ENCODE results near the gene LYL1. TPM values are rescaled to one million over a fixed set of nuclear protein-coding genes. Genes with fewer than 3 reads are reported as not detected.

Gene LYL1
- total and polyA plus RNA-seq, 2 of the 13 experiments (the other 11 are each of a cell fraction or from before 2014, with no cell fraction given), result 0.75 to 0.92 TPM

GRCh38 chr19:13051557-13052165 lies 51.0 kb downstream of the LYL1 start (continued):
- no peak for TF ChIP-seq MAFK (conservative IDR thresholded peaks at IDR 0.05 in 1 of 2, IDR thresholded peaks at IDR 0.05 in 1 of 2; ENCODE audit: low read length in 2 of 2)
- no peak for TF ChIP-seq ZBTB42 (CRISPR knock-in tag; IDR thresholded peaks at IDR 0.05)
- no peak for TF ChIP-seq MATR3 (CRISPR knock-in tag; IDR thresholded peaks at IDR 0.05)
- TF ChIP-seq MBD4 (IDR thresholded peaks at IDR 0.05; ENCODE audit: borderline replicate concordance, low read length), result no peak
- 0 out of 2 replicates have a peak, but pooled peaks have one; percentile 26 for TF ChIP-seq JUND (CRISPR knock-in tag; IDR thresholded peaks at IDR 0.05)
- TF ChIP-seq HOXA3 (CRISPR knock-in tag; IDR thresholded peaks at IDR 0.05), result peak; percentile 73
- no peak for TF ChIP-seq ZNF333 (CRISPR knock-in tag; IDR thresholded peaks at IDR 0.05; ENCODE audit: borderline replicate concordance)
- TF ChIP-seq SP5 (CRISPR knock-in tag; IDR thresholded peaks at IDR 0.05; ENCODE audit: borderline replicate concordance, low read depth), result peak; percentile 90
- peak; percentile 45; the same call in 1 of the 2 replicates for TF ChIP-seq CSRNP1 (CRISPR knock-in tag; IDR thresholded peaks at IDR 0.05)
- no peak for TF ChIP-seq RAD51 (IDR thresholded peaks at IDR 0.05; ENCODE audit: borderline replicate concordance)
- no peak for TF ChIP-seq ZNF740 (CRISPR knock-in tag; IDR thresholded peaks at IDR 0.05)
- TF ChIP-seq ZNF572 (CRISPR knock-in tag; IDR thresholded peaks at IDR 0.05), result no peak
- TF ChIP-seq STAT6 (CRISPR knock-in tag; IDR thresholded peaks at IDR 0.05; ENCODE audit: borderline replicate concordance), result no peak
- no peak for TF ChIP-seq HNRNPH1 (optimal IDR thresholded peaks at IDR 0.05; ENCODE audit: low read depth, low read length)
- TF ChIP-seq ZNF772 (CRISPR knock-in tag; IDR thresholded peaks at IDR 0.05), result no peak
- TF ChIP-seq ATF2 (CRISPR knock-in tag; IDR thresholded peaks at IDR 0.05), result no peak
- no peak for TF ChIP-seq ARNT (IDR thresholded peaks at IDR 0.05)
- TF ChIP-seq ETV6 (CRISPR knock-in tag; conservative IDR thresholded peaks at IDR 0.05), result no peak
- no peak for TF ChIP-seq BRD4 (CRISPR knock-in tag; IDR thresholded peaks at IDR 0.05)
- peak; percentile 97 for TF ChIP-seq HMG20A (CRISPR knock-in tag; IDR thresholded peaks at IDR 0.05; ENCODE audit: borderline replicate concordance)
- peak in 1 of 2 experiments; percentile 22; a peak in 1 of 4 replicates for TF ChIP-seq REST (IDR thresholded peaks at IDR 0.05; ENCODE audit: borderline replicate concordance in 1 of 2, low read depth in 1 of 2, low read length in 2 of 2)
- TF ChIP-seq RBM22 (optimal IDR thresholded peaks at IDR 0.05; ENCODE audit: low read length), result no peak
